SU-DHL-6 (cell line): Measurements from ENCODE around the gene PAIP1.
"Not testable (repeated sequence)": the region's sequence is repeated elsewhere in the genome, so short reads cannot be mapped to it uniquely, and the experiment has no call there.

Experiments used
- H2AFZ ChIP-seq: fragments of 200-600 bp; sonication (generic); 2 replicates; pipeline ENCODE4 v1.6.1; 2014; ENCODE audit warnings: low read depth, mild to moderate bottlenecking, moderate library complexity, mixed read lengths, antibody characterized with exemption, low read length; ENCODE audit not compliant: severe bottlenecking
- H3F3A ChIP-seq: fragments of 200-600 bp; shearing (Covaris generic); 2 replicates; pipeline ENCODE4 v1.6.0; 2016; ENCODE audit warnings: antibody characterized with exemption, mild to moderate bottlenecking; ENCODE audit not compliant: insufficient read depth
- H3K27ac ChIP-seq: fragments of 200-600 bp; sonication (generic); 2 replicates; pipeline ENCODE4 v1.5.1; 2016; ENCODE audit warnings: low read depth, mild to moderate bottlenecking, low read length, moderate library complexity, mixed read lengths
- H3K27me3 ChIP-seq: fragments of 200-600 bp; sonication (generic), shearing (Covaris generic); 2 replicates; pipeline ENCODE4 v1.6.0; 2014; ENCODE audit warnings: mild to moderate bottlenecking, low read length
- H3K36me3 ChIP-seq: fragments of 200-600 bp; sonication (generic); 2 replicates; pipeline ENCODE4 v1.6.1; 2014; ENCODE audit warnings: mild to moderate bottlenecking, low read length, mixed read lengths
- H3K4me2 ChIP-seq: fragments of 300-600, 200-600 bp; shearing (Covaris generic), sonication (generic); 2 replicates; pipeline ENCODE4 v1.6.0; 2014; ENCODE audit warnings: low read length, low read depth, mild to moderate bottlenecking; ENCODE audit not compliant: poor library complexity, severe bottlenecking
- H3K4me3 ChIP-seq: fragments of 200-600 bp; sonication (generic); 2 replicates; pipeline ENCODE4 v1.5.1; 2014; ENCODE audit warnings: antibody characterized with exemption, low read length, mild to moderate bottlenecking, mixed read lengths; ENCODE audit not compliant: insufficient read depth, poor library complexity, severe bottlenecking
- H3K79me2 ChIP-seq: fragments of 200-600 bp; sonication (generic); 2 replicates; pipeline ENCODE4 v1.6.1; 2014; ENCODE audit warnings: mild to moderate bottlenecking, low read length, moderate library complexity; ENCODE audit not compliant: insufficient read depth
- H3K9ac ChIP-seq: fragments of 200-600 bp; sonication (generic); 2 replicates; pipeline ENCODE4 v1.7.0; 2014; ENCODE audit warnings: mild to moderate bottlenecking, low read length
- H3K9me2 ChIP-seq: fragments of 200-600 bp; sonication (generic); replicated peaks from 2 replicates; pipeline ENCODE4 v1.6.1; 2014; ENCODE audit warnings: low read length; ENCODE audit not compliant: insufficient read depth
- H3K9me3 ChIP-seq: fragments of 200-600 bp; sonication (generic); 2 replicates; pipeline ENCODE4 v1.6.1; 2014; ENCODE audit warnings: low read length, mixed read lengths; ENCODE audit not compliant: insufficient read depth
- H4K20me1 ChIP-seq: fragments of 200-600 bp; sonication (generic); 2 replicates; pipeline ENCODE4 v1.6.1; 2014; ENCODE audit warnings: low read depth, mild to moderate bottlenecking, antibody characterized with exemption, low read length, moderate library complexity, mixed read lengths
- CTCF ChIP-seq: fragments of 200-600 bp; sonication (generic); IDR thresholded peaks from one replicate; pipeline ENCODE4 v1.5.1; 2017; ENCODE audit warnings: antibody characterized with exemption, mild to moderate bottlenecking, low read length, moderate library complexity; ENCODE audit not compliant: insufficient read depth, poor library complexity, severe bottlenecking
- EZH2phosphoT487 ChIP-seq: fragments of 200-600 bp; sonication (generic), shearing (Covaris generic); conservative IDR thresholded peaks from 2 replicates; pipeline ENCODE4 v1.6.1; 2018; ENCODE audit warnings: mild to moderate bottlenecking, antibody characterized with exemption, low read length, moderate library complexity, mixed read lengths

Gene PAIP1

GRCh38 chr5:43582082-43583005, 25.5 kb upstream of the PAIP1 start:
- Histone ChIP-seq H3F3A (no peaks in the 10 kb centered on the region), H3K79me2 (0 out of 2 replicates have a peak, but pooled peaks cover 4% of the 10 kb centered on the region), H3K4me2 (no peak overlapping the region), H3K27me3 (no peaks in the 10 kb centered on the region), H3K9ac (no peak overlapping the region), H3K9me3 (no peaks in the 10 kb centered on the region), H4K20me1 (no peaks in the 10 kb centered on the region), H3K27ac (no peak overlapping the region), H3K36me3 (peaks cover 3% of the 10 kb centered on the region; the same call in 1 of the 2 replicates), H3K9me2 (no peaks in the 10 kb centered on the region), H3K4me3 (no peak overlapping the region), H2AFZ (no peak overlapping the region)
- TF ChIP-seq EZH2phosphoT487 (no peak), CTCF (no peak)

DNA sequence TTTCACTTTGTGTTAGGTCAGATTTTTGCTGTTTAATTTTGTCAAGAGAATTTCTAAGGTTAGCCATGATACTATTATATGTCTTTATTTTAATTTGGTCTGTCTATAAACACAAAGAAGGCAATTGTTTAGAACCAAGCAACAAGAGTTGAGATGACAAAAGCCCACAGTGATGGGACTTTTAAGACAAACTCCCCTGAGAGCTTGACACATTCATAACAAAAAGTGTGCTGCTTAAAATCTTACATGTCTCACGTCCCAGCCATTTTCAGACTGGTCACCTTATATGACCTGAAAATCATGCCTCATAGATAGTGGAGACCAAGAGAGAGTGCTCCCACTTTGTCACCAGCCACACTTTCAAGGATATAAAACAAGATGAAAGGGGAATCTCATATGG, 24.5 kb upstream of the PAIP1 start:
- H4K20me1 ChIP-seq, result no peaks in the 10 kb centered on the region
- H3K27me3 ChIP-seq, result no peaks in the 10 kb centered on the region
- no peak overlapping the region for H3K27ac ChIP-seq
- no peaks in the 10 kb centered on the region for H3K9me2 ChIP-seq
- no peaks in the 10 kb centered on the region for H3K9me3 ChIP-seq
- H3F3A ChIP-seq, result no peaks in the 10 kb centered on the region
- no peak overlapping the region for H3K4me2 ChIP-seq
- H3K9ac ChIP-seq, result no peak overlapping the region
- no peak overlapping the region for H2AFZ ChIP-seq
- H3K4me3 ChIP-seq, result no peak overlapping the region
- H3K79me2 ChIP-seq, result 0 out of 2 replicates have a peak, but pooled peaks cover 4% of the 10 kb centered on the region
- TF ChIP-seq EZH2phosphoT487, result no peak
- TF ChIP-seq CTCF, result no peak
- H3K36me3 ChIP-seq, result peaks cover 3% of the 10 kb centered on the region; the same call in 1 of the 2 replicates

DNA sequence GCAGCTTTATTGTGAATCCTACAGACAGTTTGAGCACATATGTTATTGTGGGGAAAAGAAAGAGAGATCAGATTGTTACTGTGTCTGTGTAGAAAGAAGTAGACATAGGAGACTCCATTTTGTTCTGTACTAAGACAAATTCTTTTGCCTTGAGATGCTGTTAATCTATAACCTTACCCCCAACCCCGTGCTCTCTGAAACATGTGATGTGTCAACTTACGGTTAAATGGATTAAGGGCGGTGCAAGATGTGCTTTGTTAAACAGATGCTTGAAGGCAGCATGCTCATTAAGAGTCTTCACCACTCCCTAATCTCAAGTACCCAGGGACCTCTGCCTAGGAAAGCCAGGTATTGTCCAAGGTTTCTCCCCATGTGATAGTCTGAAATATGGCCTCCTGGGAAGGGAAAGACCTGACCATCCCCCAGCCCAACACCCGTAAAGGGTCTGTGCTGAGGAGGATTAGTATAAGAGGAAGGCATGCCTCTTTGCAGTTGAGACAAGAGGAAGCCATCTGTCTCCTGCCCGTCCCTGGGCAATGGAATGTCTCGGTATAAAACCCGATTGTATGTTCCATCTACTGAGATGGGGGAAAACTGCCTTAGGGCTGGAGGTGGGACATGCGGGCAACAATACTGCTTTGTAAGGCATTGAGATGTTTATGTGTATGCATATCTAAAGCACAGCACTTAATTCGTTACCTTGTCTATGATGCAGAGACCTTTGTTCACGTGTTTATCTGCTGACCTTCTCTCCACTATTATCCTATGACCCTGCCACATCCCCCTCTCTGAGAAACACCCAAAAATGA, 23.7 kb upstream of the PAIP1 start:
- not testable (repeated sequence) for H3K9me2 ChIP-seq, H3K4me3 ChIP-seq, H3F3A ChIP-seq, H3K9ac ChIP-seq, H2AFZ ChIP-seq, H3K79me2 ChIP-seq, H3K27me3 ChIP-seq, H4K20me1 ChIP-seq, H3K9me3 ChIP-seq, H3K27ac ChIP-seq, H3K36me3 ChIP-seq, H3K4me2 ChIP-seq
